ENCODE measurements around the gene FHIT.

DNA sequence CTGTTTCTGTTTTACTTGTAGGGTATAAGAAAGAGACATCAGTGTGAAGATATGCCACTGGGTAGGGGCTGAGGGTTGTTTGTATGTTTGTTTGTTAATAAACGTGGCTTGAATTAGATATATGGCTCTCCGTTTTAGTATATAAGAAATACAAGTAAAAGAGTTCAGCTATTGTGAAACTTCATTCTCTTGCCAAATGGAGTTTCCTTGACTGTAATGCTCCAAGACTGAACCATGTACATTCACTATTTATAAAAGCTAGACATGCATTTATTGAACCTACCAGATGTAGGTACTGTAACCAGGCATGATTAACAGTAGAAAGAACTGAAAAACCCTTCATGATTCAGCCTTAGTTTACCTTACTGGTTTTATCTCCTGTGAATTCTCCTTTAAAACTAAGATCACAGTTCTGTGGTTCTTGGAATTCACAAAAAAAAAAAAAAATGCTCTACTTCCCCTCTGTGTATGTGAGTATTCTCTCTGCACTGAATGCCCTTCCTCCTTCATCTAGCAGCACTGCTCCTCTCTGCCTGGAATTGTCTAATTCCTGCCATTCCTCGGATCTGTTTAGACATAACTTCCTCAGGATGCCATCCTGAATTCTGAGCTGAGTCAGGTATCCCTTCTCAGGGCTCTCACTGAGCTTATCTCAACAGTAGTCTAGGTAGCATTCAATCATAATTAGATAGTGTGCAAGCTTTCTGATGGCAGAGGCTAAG lies 504.4 kb downstream of the FHIT start:
- no peak for TF ChIP-seq POLR2AphosphoS5 (IDR thresholded peaks at IDR 0.05; ENCODE audit: low read depth, low read length)
- no peak for TF ChIP-seq SIN3A (IDR thresholded peaks at IDR 0.05; ENCODE audit: borderline replicate concordance, insufficient read depth, low read length)
- TF ChIP-seq TAF1 (IDR thresholded peaks at IDR 0.05; ENCODE audit: borderline replicate concordance, insufficient read depth, low read length) = no peak
- TF ChIP-seq REST (IDR thresholded peaks at IDR 0.05; ENCODE audit: insufficient read depth in 1 of 2, low read depth in 2 of 2, low read length in 2 of 2) = no peak
- TF ChIP-seq FOXP2 (optimal IDR thresholded peaks at IDR 0.05; ENCODE audit: borderline replicate concordance, extremely low read depth, extremely low read length, insufficient read depth) = no peak
